ENCODE results near the gene MSRB2. TPM values are rescaled to one million over a fixed set of nuclear protein-coding genes. Genes with fewer than 3 reads are reported as not detected.
"Not testable (repeated sequence)": the region's sequence is repeated elsewhere in the genome, so short reads cannot be mapped to it uniquely, and the experiment has no call there.

Gene MSRB2
- total and polyA plus RNA-seq, 12 donors = 57.1 to 230 (median 175) TPM

GRCh38 chr10:23067939-23068775, 27.2 kb upstream of the MSRB2 start:
- no peaks in the 10 kb centered on the region for H3K27me3 ChIP-seq
- peak; percentile 62 to 72 for DNase-seq
- H3K4me3 ChIP-seq = no peak overlapping the region
- peak; percentile 66 to 84 (median 77) for TF ChIP-seq CTCF (IDR thresholded peaks at IDR 0.05)
- no peaks in the 10 kb centered on the region for H3K9me3 ChIP-seq
- no peaks in the 10 kb centered on the region for H3K36me3 ChIP-seq
- WGBS, 2 donors = 52 to 60% methylated on average over 16 of the region's 16 CpGs
- H3K27ac ChIP-seq = no peak overlapping the region
- intact Hi-C loops (cut with DNase I) = loop anchor here in 7 of 10 donors (2.0 to 10.0 kb wide), 7 partner anchors 76 to 1076 kb away; partner anchors contain the start of gene DNAJC1 (in 2 of the 7)
- peak; percentile 46 to 76 (median 72) for ATAC-seq
- peaks cover 5 to 29% (median 18%) of the 10 kb centered on the region in 9 donors for H3K4me1 ChIP-seq

DNA sequence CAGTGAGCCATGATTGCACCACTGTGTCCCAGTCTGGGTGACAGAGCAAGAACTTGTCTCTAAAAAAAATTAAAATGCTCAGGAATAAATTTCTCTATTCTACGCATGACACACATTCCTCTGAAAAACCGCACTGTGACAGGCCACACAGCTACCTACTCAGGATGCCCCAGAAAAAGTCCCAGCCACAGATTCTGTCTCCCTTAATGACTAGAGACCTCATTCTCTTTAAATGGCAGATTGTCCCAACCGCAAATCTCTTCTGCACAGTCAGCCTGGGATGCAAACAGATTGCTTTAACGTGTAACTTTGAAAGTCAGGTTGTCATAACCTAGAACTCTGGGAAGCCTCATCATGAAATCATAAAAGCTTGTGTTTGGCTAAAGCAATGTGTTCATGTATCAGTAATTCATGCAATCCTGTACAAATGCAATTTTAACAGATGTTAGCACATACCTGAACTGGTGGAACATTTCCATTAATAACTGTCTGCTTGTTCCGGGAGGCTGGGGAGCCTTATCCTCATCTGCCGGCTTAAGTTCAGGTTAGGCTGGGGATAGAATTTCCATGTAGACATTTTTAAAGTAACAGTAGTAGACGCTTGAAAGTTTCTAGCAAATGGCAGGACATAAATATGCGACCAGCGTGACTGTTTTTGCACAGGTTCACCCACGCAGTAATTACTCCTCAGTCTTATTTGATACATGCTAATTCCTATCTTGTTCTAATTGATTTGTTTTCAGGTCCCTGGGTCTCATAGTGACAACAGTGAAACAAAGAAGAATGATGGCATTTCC, 26.2 kb upstream of the MSRB2 start:
- DNase-seq (no peak), ATAC-seq (no peak)
- Histone ChIP-seq H3K4me1 (peaks cover 5 to 29% (median 18%) of the 10 kb centered on the region in 9 donors), H3K27me3 (no peaks in the 10 kb centered on the region), H3K9me3 (no peaks in the 10 kb centered on the region), H3K36me3 (no peaks in the 10 kb centered on the region), H3K4me3 (no peak overlapping the region), H3K27ac (no peak overlapping the region)
- intact Hi-C loops (cut with DNase I) = loop anchor here in 7 of 10 donors (2.0 to 10.0 kb wide), 7 partner anchors 77 to 1077 kb away; partner anchors contain the start of gene DNAJC1 (in 2 of the 7)
- 73 to 85% methylated on average over 10 of the region's 10 CpGs for WGBS, 2 donors
- TF ChIP-seq CTCF (IDR thresholded peaks at IDR 0.05) = no peak

GRCh38 chr10:23070092-23070912, 25.1 kb upstream of the MSRB2 start:
- H3K27me3 ChIP-seq; H3K9me3 ChIP-seq; H3K36me3 ChIP-seq; DNase-seq; ATAC-seq; intact Hi-C loops (cut with DNase I); H3K27ac ChIP-seq; H3K4me3 ChIP-seq: not testable (repeated sequence)
- WGBS, 2 donors = 84 to 88% methylated on average over 12 of the region's 12 CpGs
- peaks cover 5 to 23% (median 14%) of the 10 kb centered on the region in 9 donors for H3K4me1 ChIP-seq

GRCh38 chr10:23070913-23071218, 24.5 kb upstream of the MSRB2 start:
- H3K4me3 ChIP-seq = no peak overlapping the region
- intact Hi-C loops (cut with DNase I) = no loop called here
- DNase-seq = no peak
- H3K4me1 ChIP-seq = peaks cover 2 to 17% (median 8%) of the 10 kb centered on the region in 9 donors
- H3K36me3 ChIP-seq = no peaks in the 10 kb centered on the region
- no peak for ATAC-seq
- no peaks in the 10 kb centered on the region for H3K27me3 ChIP-seq
- no peak overlapping the region for H3K27ac ChIP-seq
- H3K9me3 ChIP-seq = no peaks in the 10 kb centered on the region
- TF ChIP-seq CTCF (IDR thresholded peaks at IDR 0.05) = no peak
- WGBS, 2 donors = 95 to 99% methylated on average over 3 of the region's 3 CpGs

DNA sequence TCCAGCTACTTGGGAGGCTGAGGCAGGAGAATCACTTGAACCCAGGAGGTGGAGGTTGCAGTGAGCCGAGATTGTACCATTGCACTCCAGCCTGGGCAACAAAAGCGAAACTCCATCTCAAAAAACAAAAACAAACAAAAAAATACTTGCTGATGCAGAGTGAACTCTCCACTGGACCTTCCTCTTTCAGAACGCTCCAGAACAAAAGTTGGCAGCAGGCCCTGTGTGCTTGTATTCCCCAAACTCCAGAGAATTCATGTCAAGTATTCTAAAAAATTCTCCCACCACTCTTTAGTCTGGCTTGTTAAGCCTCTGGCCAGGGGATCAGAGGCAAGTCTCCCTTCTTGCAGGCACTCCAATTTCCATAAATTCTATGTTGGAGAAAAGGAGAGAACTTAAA, 22.8 kb upstream of the MSRB2 start:
- H3K27me3 ChIP-seq; H3K4me3 ChIP-seq; intact Hi-C loops (cut with DNase I); H3K9me3 ChIP-seq; H3K36me3 ChIP-seq; ATAC-seq: not testable (repeated sequence)
- Histone ChIP-seq H3K27ac (peak overlapping the region in 1 of 10 donors; percentile 68), H3K4me1 (peaks cover 0 to 15% (median 0%) of the 10 kb centered on the region in 9 donors)
- peak; percentile 32 to 36 for DNase-seq
- 61 to 64% methylated on average over 3 of the region's 3 CpGs for whole genome bisulfite sequencing, 2 donors

Measured in heart right ventricle (tissue), 16 donors.